Suprapubic skin (tissue), 4 donors: ENCODE measurements around the gene PTTG1IP.

Source experiments
- CTCF ChIP-seq, 2 donors: fragments of 200-600 bp in 1 of 2; fragments of 450-650 bp in 1 of 2; sonication (generic) in 1 of 2; IDR thresholded peaks; one replicate each; pipeline ENCODE4 v1.5.1; 2016 to 2019; ENCODE audit warnings: antibody characterized with exemption in 2 of 2, mild to moderate bottlenecking in 1 of 2, moderate library complexity in 1 of 2
- POLR2A ChIP-seq, 2 donors: fragments of 450-650 bp; IDR thresholded peaks; one replicate each; pipeline ENCODE4 v1.6.1; 2017; ENCODE audit warnings: antibody characterized with exemption in 2 of 2, mild to moderate bottlenecking in 2 of 2, moderate library complexity in 2 of 2
- POLR2AphosphoS5 ChIP-seq, 3 donors: sonication (generic); formaldehyde crosslinking; IDR thresholded peaks; one replicate each; pipeline ENCODE4 v1.6.1; 2017; ENCODE audit warnings: antibody characterized with exemption in 3 of 3

- TF ChIP-seq CTCF (IDR thresholded peaks at IDR 0.05): no peak
- TF ChIP-seq POLR2A (IDR thresholded peaks at IDR 0.05): no peak
- no peak for TF ChIP-seq POLR2AphosphoS5 (IDR thresholded peaks at IDR 0.05)
These were observed 36.6 kb downstream of the PTTG1IP start for GRCh38 chr21:44836666-44837471.
